HPDE6-E6E7 (cell line): ENCODE data around the gene SLC16A10.
"Not testable (repeated sequence)": the region's sequence is repeated elsewhere in the genome, so short reads cannot be mapped to it uniquely, and the experiment has no call there.

ENCODE experiments used
- DNase-seq: peaks from one replicate; pipeline ENCODE4 v3.0.0; 2011; ENCODE audit warnings: missing footprints; ENCODE audit errors: extremely low spot score

The SLC16A10 gene

GRCh38 chr6:111087106-111087835 lies at the start of gene SLC16A10:
SLC16A10 (plus strand) TSS chr6:111087503; CDS start chr6:111087753, 250 bp downstream.
- DNase-seq, result peak; percentile 28

GRCh38 chr6:111038534-111039252 lies 48.6 kb upstream of the SLC16A10 start:
- DNase-seq, result no peak

- DNase-seq, result no peak
Observed at GRCh38 chr6:111041917-111042316, 45.4 kb upstream of the SLC16A10 start.

GRCh38 chr6:111047244-111047643 lies 40.1 kb upstream of the SLC16A10 start:
- no peak for DNase-seq

- DNase-seq, result no peak
Observed at GRCh38 chr6:111050261-111051023, 36.9 kb upstream of the SLC16A10 start.

GRCh38 chr6:111052171-111052570 lies 35.1 kb upstream of the SLC16A10 start:
- no peak for DNase-seq

- DNase-seq, result peak; percentile 32
Observed at GRCh38 chr6:111057074-111057752, 30.1 kb upstream of the SLC16A10 start.

GRCh38 chr6:111061508-111061907 lies 25.8 kb upstream of the SLC16A10 start:
- no peak for DNase-seq

- not testable (repeated sequence) for DNase-seq
Observed at GRCh38 chr6:111061985-111062384, 25.3 kb upstream of the SLC16A10 start.

- DNase-seq, result not testable (repeated sequence)
Observed at GRCh38 chr6:111062860-111063259, 24.4 kb upstream of the SLC16A10 start.

GRCh38 chr6:111068109-111068865 lies 19.0 kb upstream of the SLC16A10 start:
- no peak for DNase-seq

GRCh38 chr6:111068866-111069234 lies 18.5 kb upstream of the SLC16A10 start:
- no peak for DNase-seq

GRCh38 chr6:111069382-111070104 lies 17.8 kb upstream of the SLC16A10 start:
- no peak for DNase-seq

- no peak for DNase-seq
Observed at GRCh38 chr6:111070105-111071005, 16.9 kb upstream of the SLC16A10 start.

GRCh38 chr6:111072801-111073360 lies 14.4 kb upstream of the SLC16A10 start:
- no peak for DNase-seq

GRCh38 chr6:111074311-111074710 lies 13.0 kb upstream of the SLC16A10 start:
- no peak for DNase-seq

- no peak for DNase-seq
Observed at GRCh38 chr6:111076024-111076695, 11.1 kb upstream of the SLC16A10 start.

GRCh38 chr6:111080698-111081097 lies 6.6 kb upstream of the SLC16A10 start:
- no peak for DNase-seq
